Stimulated activated CD4-positive, alpha-beta T cell treated with anti-CD3 and anti-CD28 coated beads, Interleukin-1b, Interleukin-23, amount 100 ng/mL, for 24 hours (primary cell): ENCODE measurements around the gene UBE2R2.
"Not testable (repeated sequence)": the region's sequence is repeated elsewhere in the genome, so short reads cannot be mapped to it uniquely, and the experiment has no call there.

Experiments used
- DNase-seq, 4 experiments: peaks; one replicate each; pipeline ENCODE4 v3.0.0-alpha.2; 2020; ENCODE audit warnings: low read depth in 4 of 4, low spot score in 1 of 4

Gene UBE2R2

DNA sequence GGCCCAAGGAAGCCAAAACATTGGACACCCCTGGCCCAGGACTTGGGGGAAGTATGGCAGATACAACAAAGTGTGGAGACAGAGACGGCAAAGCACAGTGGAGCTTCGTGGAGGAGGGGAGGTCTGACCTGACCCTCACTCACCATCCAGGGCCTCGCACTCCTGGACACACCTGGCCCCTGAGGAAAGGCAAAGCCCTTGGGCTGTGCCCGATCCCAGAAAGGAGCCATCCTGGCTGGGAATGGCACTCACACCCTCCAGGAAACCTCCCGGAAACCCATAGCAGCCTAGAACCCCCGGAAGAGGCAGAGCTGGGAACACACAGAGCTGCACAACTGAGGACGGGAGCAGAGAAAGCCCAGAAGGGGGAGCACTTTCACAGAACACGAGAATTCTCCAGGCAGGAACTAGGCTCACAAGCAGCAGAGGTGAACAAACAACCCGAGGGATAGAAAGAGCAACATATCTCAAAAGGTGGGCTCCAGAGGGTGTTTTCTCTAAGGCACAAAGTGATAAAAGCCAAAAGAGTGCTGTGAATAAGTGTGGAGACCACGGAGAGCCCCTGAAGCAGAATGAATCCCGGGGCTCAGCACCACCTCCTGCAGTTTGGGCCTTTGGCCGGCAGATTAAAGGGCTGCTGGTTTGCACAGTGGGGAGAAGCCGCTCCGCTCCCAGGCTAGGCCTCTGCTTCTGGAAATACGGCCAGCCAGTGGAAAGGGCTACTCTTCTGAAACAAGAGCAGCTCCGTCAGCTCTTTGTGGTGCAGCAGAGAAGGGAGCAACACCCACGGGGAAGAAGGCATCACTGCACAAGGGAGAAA is 108.2 kb downstream of the UBE2R2 start:
- DNase-seq, result no peak

DNA sequence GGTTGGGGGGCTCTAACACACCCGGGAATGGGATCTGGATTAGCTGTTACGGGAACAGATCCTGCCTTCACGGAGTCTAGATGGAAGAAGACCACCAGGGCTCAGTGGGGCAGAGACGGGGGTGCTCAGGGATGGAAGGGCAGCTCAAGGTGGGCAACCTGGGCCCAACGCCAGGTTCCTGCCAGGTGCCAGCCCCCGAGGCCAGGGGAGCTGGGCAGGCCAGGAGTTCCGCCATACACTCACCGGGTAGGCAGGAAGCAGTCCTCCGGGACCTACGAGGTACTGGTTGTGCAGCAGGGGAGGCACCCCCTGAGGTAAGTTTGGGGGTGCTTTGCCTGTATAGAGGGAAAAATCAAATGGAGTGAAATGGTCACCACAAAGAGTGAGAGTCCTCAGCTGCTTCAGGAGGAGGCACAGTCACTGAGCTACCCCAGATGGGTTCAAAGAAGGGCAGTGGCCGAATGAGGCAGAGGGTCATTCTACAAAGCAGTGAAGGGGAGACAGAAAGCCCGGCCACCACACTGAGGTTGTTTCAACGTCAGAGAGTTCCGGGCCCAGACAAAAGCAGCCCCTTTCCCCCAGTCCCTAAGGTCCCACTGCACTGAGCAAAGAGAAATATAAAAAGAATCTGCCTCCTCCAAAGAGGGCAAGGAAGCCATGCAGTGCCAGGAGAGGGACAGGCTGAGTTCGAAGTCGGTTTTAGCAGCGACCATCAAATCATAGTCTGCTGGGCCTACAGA is 110.0 kb downstream of the UBE2R2 start:
- no peak for DNase-seq

DNA sequence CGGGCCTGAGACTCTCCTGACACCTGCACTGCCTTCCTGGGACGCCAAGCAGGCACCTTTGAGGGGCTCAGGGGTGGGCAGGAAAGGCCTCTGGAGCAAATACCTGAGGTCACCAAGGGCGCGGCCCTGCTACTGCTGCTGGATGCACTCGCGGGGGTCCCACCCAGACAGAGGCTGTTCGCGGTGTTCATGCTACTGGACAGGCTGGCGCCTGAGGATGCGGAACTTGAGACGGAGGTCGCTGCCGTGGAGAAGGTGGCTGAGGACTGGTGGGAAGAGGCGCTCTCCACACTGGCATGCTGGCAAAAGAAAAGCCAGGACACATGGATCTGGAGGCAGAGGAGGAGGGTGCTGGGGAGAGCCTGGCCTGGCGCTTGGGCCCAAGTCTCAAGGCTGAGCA is 110.7 kb downstream of the UBE2R2 start:
- DNase-seq, result no peak

DNA sequence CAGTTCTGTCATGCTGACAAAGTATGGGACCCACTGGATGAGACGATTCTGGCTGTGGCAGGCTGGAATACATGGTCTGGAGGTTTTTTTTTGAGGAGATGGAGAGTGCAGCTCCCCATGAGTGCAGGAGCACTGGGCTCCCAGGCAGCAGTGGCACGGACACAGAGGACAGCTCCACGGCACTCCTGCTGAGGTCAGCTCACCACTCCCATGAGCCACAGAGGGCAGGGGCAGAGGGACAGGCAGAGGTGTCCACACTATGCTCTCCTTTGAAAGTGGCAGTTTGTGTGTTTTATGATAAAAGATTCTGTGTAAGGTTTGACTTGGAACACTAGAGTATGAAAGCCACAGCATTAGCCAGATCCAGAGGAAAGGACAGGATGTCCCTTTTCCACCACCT is 114.4 kb downstream of the UBE2R2 start:
- no peak for DNase-seq

DNA sequence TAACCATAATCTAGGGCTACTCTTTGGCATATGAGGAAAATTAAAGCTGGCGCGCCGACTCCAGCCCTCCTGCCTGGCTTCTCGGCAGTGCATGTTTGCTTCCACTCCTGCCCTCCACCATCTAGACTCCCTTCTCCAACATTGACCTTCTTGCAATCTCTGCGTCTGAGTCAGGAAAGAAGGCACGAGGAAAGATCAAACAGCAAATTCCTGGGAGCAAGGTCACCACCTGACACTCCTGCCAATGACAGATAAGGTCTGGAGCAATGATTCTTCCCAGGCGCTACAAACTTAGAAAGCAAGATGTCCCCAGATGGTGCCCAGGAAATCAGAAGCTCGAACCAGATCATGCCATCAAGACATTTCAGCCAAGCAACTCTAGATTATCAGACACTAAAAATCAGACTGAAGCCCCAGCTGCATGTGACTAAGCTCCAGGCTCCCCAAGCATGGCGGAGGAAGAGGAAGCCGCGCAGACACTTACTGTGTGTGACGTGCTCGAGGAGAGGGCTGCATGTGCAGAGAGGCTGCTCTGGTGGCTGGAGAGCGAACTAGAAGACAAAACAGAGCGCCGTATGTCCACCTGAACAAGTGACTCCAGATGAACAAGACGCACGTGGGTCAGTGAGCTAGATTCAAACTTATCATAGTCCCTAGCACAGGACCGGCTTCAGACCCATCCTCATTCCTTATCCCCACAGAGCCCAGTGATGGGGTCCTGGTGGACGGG is 115.3 kb downstream of the UBE2R2 start:
- no peak for DNase-seq

DNA sequence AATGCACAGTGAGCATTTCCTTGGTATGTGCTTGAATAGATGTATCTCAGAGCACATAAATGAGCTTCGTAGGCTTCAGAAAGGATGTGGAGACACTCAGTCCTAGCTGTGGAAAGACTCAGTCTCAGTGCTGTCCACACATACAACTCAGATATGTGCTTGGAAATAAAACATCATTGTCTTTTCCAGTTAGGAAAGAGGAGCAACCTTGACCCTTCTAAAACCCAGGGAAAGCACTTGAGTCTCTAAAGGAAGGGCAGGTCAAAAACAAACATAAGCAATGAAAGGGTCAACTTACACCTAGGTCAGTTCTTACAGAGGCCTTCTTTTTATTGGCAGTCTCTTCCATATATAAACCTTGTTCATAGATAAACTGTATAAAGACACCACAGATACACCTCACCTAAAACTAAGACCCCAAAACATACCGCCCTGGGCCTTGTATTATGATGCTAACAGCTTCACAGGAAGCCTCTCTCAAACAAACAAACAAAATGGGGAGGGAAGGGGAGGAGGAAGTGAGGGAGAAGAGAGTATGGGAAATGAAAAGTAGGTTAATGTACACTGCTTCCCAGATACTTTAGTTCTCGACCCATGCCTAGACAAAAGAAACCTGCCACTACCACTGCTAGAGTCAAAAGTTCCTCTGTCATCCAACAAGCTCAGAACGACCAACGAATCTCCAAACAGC is 117.4 kb downstream of the UBE2R2 start:
- no peak for DNase-seq

DNA sequence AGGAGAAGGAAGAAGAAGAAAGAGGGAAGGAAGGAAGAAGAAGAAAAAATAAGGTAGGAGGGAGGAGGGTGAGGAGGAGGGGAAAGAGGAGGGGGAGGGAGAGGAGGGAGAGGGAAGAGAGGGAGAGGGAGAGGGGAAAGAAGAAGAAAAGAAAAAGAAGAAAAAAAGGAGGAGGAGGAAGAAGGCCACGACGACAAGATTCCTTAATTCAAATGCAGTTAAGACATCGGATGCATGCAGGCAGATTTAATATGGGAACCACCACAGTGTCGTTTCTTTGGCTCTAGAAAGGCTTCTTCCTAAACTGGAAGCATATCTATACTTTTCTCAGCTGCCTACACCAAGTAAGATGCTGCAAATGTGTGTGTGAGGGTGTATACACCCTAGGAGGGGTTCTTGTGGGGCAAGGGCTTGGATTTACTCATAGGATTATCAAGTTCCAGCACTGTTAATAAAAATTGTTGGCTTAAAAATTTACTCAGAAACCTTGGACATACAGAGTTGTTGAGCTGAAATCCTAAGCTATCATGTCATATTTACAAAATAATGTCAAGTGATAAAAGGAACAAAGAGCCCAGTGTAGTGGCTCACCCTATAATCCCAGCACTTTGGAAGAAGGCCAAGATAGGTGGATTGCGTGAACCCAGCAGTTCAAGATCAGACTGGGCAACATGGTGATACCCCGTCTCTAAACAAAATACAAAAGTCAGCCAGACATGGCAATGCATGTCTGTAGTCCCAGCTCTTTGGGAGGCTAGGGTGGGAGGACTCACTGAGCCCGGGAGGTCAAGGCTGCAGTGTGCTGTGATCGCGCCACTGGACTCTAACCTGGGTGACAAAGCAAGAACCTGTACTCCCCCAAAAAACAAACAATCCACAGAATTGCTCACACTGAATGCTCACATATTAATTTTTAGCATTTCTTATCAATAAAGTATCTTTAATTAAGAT is 123.2 kb downstream of the UBE2R2 start:
- DNase-seq, result no peak

DNA sequence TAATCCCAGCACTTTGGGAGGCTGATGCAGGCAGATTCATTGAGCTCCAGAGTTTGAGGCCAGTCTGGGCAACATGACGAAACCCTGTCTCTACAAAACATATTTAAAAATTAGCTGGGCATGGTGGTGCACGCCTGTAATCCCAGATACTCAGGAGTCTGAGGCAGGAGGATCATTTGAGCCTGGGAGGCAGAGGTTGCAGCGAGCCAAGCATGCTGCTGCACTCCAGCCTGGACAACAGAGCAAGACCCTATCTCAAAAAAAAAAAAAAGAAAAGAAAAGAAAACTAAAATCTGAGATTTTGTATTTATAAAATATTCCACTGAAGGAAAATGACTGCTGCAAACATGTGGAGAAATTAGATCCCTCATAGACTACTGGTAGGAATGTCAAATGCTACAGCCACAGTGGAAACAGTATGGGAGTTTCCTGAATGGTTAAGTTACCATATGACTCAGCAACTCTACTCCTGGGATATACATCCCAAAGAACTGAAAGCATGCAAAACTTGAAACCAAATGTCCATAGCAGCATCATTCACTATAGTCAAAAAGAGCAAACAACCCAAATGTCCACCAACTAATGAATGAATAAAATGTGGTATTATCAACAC is 125.6 kb downstream of the UBE2R2 start:
- no peak for DNase-seq

DNA sequence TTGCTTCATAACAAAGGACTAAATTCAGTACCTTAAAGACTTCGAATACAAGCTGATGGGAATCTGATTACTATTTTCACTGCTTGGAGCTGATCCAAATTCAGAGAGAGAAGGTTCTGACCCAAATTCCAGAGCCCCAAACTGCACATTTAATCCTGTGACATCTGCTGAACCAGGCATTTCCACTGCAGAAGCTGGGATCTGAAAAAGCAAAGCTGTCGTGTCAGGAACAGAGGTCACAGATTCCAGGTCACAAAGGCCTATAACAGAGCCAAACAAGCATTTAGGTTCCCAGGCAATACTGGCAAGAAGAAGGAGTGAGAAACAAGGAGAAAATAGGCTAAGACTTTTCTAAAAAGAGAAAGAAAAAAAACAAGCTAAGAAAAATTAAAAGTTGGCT is 126.4 kb downstream of the UBE2R2 start:
- DNase-seq, result no peak

DNA sequence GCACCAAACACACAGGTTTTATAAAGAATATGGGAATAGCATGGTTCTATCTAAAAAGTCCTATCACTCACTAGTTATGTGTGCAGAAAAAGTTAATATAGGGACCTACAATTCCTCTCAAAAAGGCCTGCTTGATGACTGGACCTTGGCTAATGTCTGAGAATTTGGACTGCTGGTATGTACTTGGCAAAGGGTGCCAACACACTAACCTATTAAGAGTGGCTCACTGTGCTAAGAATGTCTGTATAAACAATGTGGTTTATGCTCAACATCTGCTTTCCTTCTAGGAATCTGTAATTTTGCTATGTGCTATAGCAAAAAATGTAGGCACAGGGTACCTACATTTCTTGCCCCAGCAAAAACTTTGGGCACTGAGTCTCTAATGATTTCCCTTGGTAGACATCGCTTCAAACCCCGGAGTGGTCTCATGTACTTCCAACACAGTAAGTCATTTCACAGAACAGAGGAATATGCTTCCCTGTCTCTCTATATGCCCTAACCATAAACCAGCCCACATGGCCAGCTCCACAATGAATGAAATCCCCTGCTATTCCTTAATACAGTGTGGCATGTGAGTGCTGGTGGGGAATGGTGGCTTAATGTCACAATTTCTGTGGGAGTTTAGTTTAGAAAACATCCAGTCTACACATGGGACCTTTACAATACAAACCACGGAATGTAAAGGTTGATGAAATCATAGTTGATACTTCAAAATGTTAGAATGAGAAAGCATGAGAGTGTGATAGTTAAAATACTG is 130.0 kb downstream of the UBE2R2 start:
- no peak for DNase-seq

DNA sequence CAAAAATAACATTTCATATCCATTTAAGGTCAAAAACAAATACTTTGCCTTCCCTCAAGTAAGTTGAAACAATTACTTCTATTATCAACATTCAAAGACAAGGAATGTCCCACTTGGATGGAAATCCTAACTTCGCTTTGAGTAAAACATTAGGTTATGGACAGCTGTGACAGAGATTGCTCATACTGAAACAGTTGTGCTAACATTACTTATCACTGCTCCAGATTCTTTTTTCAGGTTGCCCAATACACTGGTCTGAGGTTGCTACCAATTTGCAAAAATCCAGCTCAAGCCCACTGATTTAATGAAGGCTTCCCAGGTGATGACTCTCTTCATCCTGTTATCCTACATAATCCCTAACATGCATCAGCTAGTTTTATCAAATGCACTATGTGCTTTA is 133.4 kb downstream of the UBE2R2 start:
- DNase-seq, result no peak

DNA sequence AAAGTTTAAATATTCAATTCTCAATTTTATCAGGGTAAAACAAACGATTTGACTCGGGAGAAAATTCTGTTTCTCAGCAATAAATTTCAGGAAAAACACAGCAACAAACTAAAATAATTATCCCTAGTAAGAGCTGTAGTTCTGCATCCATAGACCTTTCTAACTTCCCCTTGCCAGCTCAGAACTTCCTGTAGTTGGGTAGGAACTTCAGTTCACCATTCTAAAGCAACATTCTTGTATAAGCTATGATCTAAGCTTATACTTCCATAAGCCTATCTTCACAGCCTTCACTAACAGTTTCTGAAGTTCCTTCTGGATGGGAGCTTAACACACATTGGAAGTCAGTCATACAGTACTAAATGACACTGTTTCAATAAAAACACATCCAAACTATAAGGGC is 135.1 kb downstream of the UBE2R2 start:
- DNase-seq, result no peak

DNA sequence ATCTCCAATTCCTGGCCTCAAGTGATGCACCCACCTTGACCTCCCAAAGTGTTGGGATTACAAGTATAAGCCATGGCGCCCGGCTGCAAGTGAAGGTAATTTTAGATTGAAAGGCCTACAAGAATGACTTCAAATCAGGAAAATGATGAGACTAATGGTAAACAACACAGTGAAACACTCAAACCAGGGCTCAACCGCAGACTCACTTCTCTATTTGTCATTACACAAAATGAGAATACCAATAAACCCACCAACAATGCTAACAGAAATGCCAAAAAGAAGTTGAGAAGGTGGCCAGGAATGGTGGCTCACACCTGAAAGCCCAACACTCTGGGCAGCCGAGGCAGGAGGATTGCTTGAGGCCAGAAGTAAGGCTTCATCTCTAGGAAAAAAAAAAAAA is 139.6 kb downstream of the UBE2R2 start:
- DNase-seq, result no peak

DNA sequence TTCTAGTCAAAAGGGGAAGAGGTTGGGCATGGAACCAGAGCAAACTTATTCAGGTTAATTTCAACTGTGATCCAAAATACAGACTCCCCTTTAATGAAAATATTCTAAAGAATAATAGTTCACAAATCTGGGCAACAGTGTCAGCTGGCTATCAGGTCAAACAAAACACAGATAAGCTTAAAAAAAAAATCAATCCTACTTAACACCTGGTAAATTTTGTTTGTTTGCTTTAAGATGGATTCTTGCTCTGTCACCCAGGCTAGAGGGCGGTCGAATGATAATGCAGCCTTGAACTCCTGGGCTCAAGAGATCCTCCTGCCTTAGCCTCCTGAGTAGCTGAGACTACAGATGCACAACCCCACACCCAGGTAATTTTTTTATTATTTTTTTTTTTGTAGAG is 142.8 kb downstream of the UBE2R2 start:
- no peak for DNase-seq

DNA sequence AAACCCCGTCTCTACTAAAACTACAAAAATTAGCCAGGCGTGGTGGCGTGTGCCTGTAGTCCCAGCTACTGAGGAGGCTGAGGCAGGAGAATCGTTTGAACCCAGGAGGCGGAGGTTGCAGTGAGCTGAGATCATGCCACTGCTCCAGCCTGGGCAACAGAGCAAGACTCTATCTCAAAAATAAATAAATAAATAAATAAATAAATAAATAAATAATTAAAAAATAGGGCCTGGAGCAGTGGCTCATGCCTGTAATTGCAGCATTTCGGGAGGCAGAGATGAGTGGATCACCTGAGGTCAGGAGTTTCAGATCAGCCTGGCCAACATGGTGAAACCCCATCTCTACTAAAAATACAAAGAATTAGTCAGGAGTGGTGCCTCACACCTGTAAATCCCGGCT is 145.5 kb downstream of the UBE2R2 start:
- not testable (repeated sequence) for DNase-seq

DNA sequence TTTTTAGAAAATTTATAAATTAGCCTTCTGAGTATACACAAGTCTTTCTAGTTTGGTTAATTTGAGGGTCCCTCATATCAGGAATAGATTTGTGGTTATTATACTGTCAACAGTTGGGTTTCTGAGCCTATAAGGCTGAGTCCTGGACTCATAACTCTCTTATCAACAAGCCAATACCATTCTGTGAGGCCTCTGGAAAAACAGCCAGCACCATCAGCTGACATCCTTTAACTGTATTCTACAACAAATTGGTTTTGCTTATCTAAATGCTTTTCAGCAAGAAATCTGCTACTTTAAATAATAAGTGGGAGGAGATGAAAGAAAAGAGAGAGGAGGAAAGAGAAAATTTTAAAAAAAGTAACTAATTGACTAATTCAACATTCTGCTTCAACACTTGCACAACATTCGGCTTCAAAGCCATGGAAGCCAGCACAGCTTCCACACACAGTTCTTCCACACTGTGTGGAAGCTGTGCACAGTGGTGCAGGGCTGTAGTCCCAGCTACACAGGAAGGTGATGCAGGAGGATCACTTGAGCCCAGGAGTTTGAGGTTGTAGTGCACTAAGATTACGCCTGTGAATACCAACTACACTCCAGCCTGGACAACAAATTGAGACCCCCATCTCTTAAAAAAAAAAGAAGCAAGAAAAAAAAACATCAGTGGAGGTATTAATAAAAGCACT is 147.3 kb downstream of the UBE2R2 start:
- DNase-seq, result no peak
